ENCODE data around the gene HRH2.

Gene HRH2

DNA sequence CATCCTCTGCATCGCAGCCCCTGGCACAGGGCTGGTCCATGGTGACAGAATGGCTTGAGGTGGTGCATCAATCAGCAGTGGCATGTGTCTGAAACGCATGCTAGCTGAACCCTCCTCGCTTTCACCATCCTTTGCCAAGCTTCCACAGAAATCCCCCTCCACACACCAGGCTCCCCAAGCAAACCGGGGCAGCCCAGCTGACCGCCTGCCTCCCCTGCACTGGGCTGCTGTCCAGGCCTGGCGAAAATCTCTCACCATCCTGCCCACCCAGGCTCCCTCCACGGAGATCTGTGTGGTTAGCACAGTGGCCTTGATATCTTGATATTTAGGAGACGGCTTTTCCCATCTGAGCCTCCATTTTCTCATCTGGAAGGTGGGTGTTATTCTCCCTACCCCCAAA lies 905 bp upstream of the HRH2 start:
- Histone ChIP-seq H3K27ac (ENCODE audit: low read depth in 2 of 2, low read length in 2 of 2) (no peak overlapping the region), H3K27me3 (ENCODE audit: control insufficient read depth in 2 of 2, insufficient read depth in 2 of 2, low read length in 2 of 2) (peaks cover 13 to 14% of the 10 kb centered on the region in 2 donors), H3K4me3 (ENCODE audit: low read length in 2 of 2) (no peak overlapping the region), H3K9me3 (ENCODE audit: control insufficient read depth in 2 of 2, low read length in 2 of 2) (no peaks in the 10 kb centered on the region), H3K36me3 (ENCODE audit: control insufficient read depth in 2 of 2, insufficient read depth in 2 of 2, low read length in 2 of 2) (no peaks in the 10 kb centered on the region), H3K4me1 (ENCODE audit: control insufficient read depth in 2 of 2, insufficient read depth in 2 of 2, low read length in 2 of 2) (no peaks in the 10 kb centered on the region), H3K9ac (ENCODE audit: low read depth in 1 of 2, low read length in 2 of 2) (no peak overlapping the region)

DNA sequence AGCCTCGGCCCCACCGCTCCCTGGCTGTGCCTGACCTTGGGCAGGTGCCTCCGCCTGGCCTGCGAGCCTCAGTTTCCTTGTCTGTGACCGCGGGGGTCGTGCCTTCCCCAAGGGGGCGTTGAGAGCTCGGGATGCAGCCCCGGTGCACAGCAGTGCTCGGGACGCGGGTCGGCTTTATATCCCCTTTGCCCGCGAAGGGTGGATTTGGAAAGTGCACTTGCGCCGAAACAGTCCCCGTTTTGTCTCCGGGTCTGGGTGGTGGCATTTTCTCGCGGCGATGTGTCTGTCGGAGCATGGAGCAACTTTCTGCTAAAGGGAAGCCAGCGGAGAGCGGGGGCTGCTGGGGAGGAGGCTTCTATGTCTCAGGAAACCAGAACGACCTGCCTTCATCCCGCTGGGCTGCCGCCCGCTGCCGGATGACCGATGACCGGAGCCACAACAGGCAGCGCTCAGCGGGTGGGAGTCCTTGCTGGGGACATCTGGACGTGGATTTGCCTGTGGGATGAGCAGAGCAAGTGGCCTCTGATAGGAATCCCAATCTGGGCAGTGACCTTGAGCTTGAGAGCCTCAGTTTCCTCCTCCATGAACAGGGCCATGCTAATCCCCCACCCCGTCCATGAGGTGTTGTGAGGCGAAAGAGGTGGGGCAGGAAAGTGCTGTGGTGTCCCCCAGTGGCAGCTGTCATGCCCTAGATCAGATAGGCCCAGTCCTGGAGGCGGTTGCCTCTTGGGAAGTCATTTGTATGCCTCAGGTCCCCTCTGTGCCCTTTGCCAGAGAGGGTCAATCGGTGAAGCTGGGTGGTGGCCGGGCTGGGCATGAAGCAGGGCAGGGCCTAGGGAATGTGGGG lies 651 bp downstream of the HRH2 start:
- H3K27ac ChIP-seq (ENCODE audit: low read depth in 2 of 2, low read length in 2 of 2), result no peak overlapping the region
- H3K9me3 ChIP-seq (ENCODE audit: control insufficient read depth in 2 of 2, low read length in 2 of 2), result no peaks in the 10 kb centered on the region
- no peak overlapping the region for H3K9ac ChIP-seq (ENCODE audit: low read depth in 1 of 2, low read length in 2 of 2)
- H3K36me3 ChIP-seq (ENCODE audit: control insufficient read depth in 2 of 2, insufficient read depth in 2 of 2, low read length in 2 of 2), result no peaks in the 10 kb centered on the region
- peak overlapping the region; percentile 37 to 62 for H3K4me3 ChIP-seq (ENCODE audit: low read length in 2 of 2)
- peaks cover 13 to 14% of the 10 kb centered on the region in 2 donors for H3K27me3 ChIP-seq (ENCODE audit: control insufficient read depth in 2 of 2, insufficient read depth in 2 of 2, low read length in 2 of 2)
- H3K4me1 ChIP-seq (ENCODE audit: control insufficient read depth in 2 of 2, insufficient read depth in 2 of 2, low read length in 2 of 2), result no peaks in the 10 kb centered on the region

DNA sequence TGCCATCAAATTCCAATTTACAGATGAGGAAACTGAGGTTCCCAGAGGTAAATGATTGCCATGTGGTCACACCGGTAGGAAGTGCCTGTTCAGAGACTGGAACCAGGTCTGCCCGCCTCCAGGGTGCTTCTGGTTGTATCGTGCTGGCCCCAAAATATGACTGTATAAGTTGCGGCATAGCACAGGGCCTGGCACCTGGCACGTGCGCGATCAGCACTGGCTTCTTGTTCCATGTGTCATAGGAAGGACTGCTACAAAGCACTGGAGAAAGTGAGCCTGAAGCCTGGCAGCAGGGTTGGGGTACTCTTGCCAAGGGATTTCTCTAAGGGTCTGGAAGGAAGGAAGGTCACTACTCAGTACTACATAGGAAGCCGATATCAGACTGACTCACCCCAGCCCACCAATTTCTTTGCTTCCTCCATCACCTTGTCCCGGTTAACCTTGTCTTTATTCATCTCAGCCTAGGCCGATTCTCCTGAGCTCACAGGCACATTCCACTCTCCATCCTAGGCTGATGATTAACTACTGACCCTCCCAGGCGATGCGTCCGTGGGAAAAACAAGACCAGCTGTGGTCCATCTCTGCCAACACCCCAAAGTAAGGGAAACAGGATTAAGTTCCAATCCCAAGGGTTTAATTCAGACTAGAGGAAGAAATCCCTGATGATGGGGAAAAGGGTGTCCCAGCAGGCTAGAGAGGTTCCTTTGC lies 1.8 kb downstream of the HRH2 start:
- Histone ChIP-seq H3K27me3 (ENCODE audit: control insufficient read depth in 2 of 2, insufficient read depth in 2 of 2, low read length in 2 of 2) (peaks cover 13% of the 10 kb centered on the region in 2 donors), H3K4me1 (ENCODE audit: control insufficient read depth in 2 of 2, insufficient read depth in 2 of 2, low read length in 2 of 2) (no peaks in the 10 kb centered on the region), H3K4me3 (ENCODE audit: low read length in 2 of 2) (no peak overlapping the region), H3K9me3 (ENCODE audit: control insufficient read depth in 2 of 2, low read length in 2 of 2) (no peaks in the 10 kb centered on the region), H3K27ac (ENCODE audit: low read depth in 2 of 2, low read length in 2 of 2) (no peak overlapping the region), H3K9ac (ENCODE audit: low read depth in 1 of 2, low read length in 2 of 2) (no peak overlapping the region), H3K36me3 (ENCODE audit: control insufficient read depth in 2 of 2, insufficient read depth in 2 of 2, low read length in 2 of 2) (no peaks in the 10 kb centered on the region)

DNA sequence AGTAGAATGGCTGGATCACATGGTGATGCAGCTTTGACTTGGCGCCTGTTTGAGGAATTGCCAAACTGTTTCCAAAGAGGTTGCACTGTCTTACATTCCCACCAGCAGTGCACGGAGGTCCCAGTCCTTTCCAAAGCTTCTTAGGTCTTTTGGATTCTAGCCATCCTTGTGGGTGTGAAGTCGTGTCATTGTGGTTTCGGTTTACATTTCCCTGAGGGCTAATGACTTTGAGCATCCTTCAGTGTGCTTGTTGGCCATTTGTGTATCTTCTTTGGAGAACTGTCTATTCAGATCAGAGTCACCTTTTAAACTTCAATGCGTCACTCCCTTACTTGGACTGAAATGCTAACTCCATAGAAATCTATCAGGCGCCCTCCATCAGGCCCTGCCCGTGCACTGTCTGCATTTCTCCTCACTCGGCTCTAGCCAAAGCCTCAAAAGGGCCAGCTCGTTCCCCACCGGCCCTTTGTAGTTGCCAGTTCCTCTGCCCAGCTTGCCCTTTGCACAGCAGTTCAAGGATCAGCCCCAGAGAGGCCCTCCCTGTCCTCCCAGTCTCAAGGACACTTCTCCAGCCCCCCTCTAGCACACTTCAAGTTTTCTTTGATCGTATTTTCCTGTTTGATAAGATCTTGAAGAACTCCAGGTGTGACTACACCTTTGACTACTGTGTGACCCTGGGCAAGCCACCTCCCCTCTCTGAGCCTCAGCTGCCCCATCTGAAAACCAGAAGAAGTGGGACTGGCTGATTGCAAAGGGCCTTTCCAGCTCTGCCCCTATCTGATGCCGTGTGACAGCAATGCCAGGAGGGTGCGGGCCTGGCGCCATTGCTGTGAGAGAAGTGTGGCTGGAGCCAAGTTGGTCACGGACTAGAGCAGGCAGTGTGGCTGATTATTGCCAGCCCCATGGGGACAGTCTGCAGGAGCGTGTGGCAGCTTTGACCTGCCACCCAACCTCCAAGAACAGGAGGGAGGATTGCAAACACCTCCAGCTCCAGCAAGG lies 5.6 kb downstream of the HRH2 start:
- Histone ChIP-seq H3K9me3 (ENCODE audit: control insufficient read depth in 2 of 2, low read length in 2 of 2) (no peaks in the 10 kb centered on the region), H3K36me3 (ENCODE audit: control insufficient read depth in 2 of 2, insufficient read depth in 2 of 2, low read length in 2 of 2) (no peaks in the 10 kb centered on the region), H3K4me3 (ENCODE audit: low read length in 2 of 2) (no peak overlapping the region), H3K27ac (ENCODE audit: low read depth in 2 of 2, low read length in 2 of 2) (no peak overlapping the region), H3K9ac (ENCODE audit: low read depth in 1 of 2, low read length in 2 of 2) (no peak overlapping the region), H3K27me3 (ENCODE audit: control insufficient read depth in 2 of 2, insufficient read depth in 2 of 2, low read length in 2 of 2) (peaks cover 3 to 6% of the 10 kb centered on the region in 2 donors), H3K4me1 (ENCODE audit: control insufficient read depth in 2 of 2, insufficient read depth in 2 of 2, low read length in 2 of 2) (no peaks in the 10 kb centered on the region)

DNA sequence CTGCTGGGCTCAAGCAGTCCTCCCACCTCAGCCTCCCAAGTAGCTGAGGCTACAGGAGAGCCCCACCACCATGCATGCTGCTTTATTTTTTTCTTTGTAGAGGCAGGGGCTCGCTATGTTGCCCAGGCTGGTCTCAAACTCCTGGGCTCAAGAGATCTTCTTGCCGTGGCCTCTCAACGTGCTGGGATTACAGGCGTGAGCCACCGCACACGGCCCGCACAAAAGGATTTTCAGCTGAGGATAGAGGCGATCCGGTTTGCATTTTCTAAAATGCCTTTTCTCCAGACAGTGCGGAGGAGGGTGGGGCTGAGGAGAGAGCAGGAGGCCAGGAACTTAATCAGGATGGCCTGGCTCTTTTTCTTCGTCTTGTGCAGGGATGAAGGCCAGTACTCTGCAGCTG lies 6.9 kb downstream of the HRH2 start:
- Histone ChIP-seq H3K9ac (ENCODE audit: low read depth in 1 of 2, low read length in 2 of 2) (no peak overlapping the region), H3K36me3 (ENCODE audit: control insufficient read depth in 2 of 2, insufficient read depth in 2 of 2, low read length in 2 of 2) (no peaks in the 10 kb centered on the region), H3K9me3 (ENCODE audit: control insufficient read depth in 2 of 2, low read length in 2 of 2) (no peaks in the 10 kb centered on the region), H3K27me3 (ENCODE audit: control insufficient read depth in 2 of 2, insufficient read depth in 2 of 2, low read length in 2 of 2) (no peaks in the 10 kb centered on the region), H3K27ac (ENCODE audit: low read depth in 2 of 2, low read length in 2 of 2) (no peak overlapping the region), H3K4me1 (ENCODE audit: control insufficient read depth in 2 of 2, insufficient read depth in 2 of 2, low read length in 2 of 2) (no peaks in the 10 kb centered on the region), H3K4me3 (ENCODE audit: low read length in 2 of 2) (no peak overlapping the region)

DNA sequence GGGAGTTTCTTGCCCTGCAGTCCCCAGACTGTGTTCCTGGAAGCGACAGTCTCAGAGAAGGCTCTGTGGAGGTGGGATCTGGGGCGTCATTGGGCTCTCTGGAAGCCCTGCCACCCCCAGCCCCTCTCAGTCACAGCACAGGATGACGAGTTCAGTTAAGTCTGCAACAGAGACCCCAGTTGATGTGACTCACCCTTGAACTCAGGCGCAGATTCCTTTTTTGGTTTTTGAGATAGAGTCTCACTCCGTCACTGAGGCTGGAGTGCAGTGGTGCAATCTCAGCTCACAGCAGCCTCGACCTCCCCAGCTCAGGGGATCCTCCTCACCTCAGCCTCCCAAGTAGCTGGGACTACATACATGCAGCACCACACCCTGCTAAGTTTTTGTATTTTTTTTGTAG lies 8.3 kb downstream of the HRH2 start:
- H3K36me3 ChIP-seq (ENCODE audit: control insufficient read depth in 2 of 2, insufficient read depth in 2 of 2, low read length in 2 of 2), result no peaks in the 10 kb centered on the region
- no peak overlapping the region for H3K27ac ChIP-seq (ENCODE audit: low read depth in 2 of 2, low read length in 2 of 2)
- H3K9me3 ChIP-seq (ENCODE audit: control insufficient read depth in 2 of 2, low read length in 2 of 2), result no peaks in the 10 kb centered on the region
- no peaks in the 10 kb centered on the region for H3K4me1 ChIP-seq (ENCODE audit: control insufficient read depth in 2 of 2, insufficient read depth in 2 of 2, low read length in 2 of 2)
- no peak overlapping the region for H3K9ac ChIP-seq (ENCODE audit: low read depth in 1 of 2, low read length in 2 of 2)
- H3K27me3 ChIP-seq (ENCODE audit: control insufficient read depth in 2 of 2, insufficient read depth in 2 of 2, low read length in 2 of 2), result no peaks in the 10 kb centered on the region
- H3K4me3 ChIP-seq (ENCODE audit: low read length in 2 of 2), result no peak overlapping the region

DNA sequence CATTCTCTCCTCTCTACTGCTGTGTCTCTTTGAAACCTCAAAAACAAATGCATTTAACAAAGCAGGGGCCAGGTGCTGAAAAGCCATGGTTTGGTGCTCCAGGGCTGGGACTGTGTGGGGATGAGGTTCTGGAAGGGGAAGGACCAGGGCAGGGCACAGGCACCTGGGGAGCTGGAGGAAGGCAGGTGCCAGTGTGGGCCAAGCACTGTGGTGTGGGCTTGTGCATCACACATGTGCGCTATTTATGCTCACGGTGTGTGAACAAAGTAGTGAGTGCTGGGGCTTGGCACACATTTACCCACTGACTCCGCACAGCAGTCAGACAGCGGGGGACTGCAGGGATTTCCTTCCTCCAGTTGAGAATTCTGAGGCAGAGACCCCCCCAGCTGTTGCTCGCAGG lies 10.1 kb downstream of the HRH2 start:
- Histone ChIP-seq H3K4me3 (ENCODE audit: low read length in 2 of 2) (no peak overlapping the region), H3K36me3 (ENCODE audit: control insufficient read depth in 2 of 2, insufficient read depth in 2 of 2, low read length in 2 of 2) (no peaks in the 10 kb centered on the region), H3K27me3 (ENCODE audit: control insufficient read depth in 2 of 2, insufficient read depth in 2 of 2, low read length in 2 of 2) (no peaks in the 10 kb centered on the region), H3K4me1 (ENCODE audit: control insufficient read depth in 2 of 2, insufficient read depth in 2 of 2, low read length in 2 of 2) (no peaks in the 10 kb centered on the region), H3K9ac (ENCODE audit: low read depth in 1 of 2, low read length in 2 of 2) (no peak overlapping the region), H3K9me3 (ENCODE audit: control insufficient read depth in 2 of 2, low read length in 2 of 2) (no peaks in the 10 kb centered on the region), H3K27ac (ENCODE audit: low read depth in 2 of 2, low read length in 2 of 2) (no peak overlapping the region)

DNA sequence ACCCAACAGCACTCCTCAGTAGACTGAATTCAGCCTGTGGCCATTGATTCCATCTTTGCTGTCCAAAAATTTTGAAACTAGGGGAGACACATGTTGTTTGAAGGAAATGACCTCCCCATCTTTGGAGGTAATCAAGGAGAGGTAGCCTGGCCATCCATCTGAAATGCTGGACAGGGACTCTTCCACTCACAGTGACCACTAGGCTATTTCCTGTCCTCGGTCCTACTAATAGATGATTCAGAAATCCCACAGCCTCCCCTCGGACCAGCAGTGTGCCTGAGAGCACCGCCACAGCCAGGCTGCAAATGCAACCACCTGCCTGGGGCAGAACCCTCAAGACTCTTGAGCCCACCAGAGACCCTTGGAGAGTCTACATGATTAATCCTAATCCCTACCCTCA lies 12.5 kb downstream of the HRH2 start:
- H3K9ac ChIP-seq (ENCODE audit: low read depth in 1 of 2, low read length in 2 of 2), result no peak overlapping the region
- H3K4me3 ChIP-seq (ENCODE audit: low read length in 2 of 2), result no peak overlapping the region
- no peaks in the 10 kb centered on the region for H3K4me1 ChIP-seq (ENCODE audit: control insufficient read depth in 2 of 2, insufficient read depth in 2 of 2, low read length in 2 of 2)
- no peaks in the 10 kb centered on the region for H3K9me3 ChIP-seq (ENCODE audit: control insufficient read depth in 2 of 2, low read length in 2 of 2)
- no peak overlapping the region for H3K27ac ChIP-seq (ENCODE audit: low read depth in 2 of 2, low read length in 2 of 2)
- H3K36me3 ChIP-seq (ENCODE audit: control insufficient read depth in 2 of 2, insufficient read depth in 2 of 2, low read length in 2 of 2), result no peaks in the 10 kb centered on the region
- no peaks in the 10 kb centered on the region for H3K27me3 ChIP-seq (ENCODE audit: control insufficient read depth in 2 of 2, insufficient read depth in 2 of 2, low read length in 2 of 2)

DNA sequence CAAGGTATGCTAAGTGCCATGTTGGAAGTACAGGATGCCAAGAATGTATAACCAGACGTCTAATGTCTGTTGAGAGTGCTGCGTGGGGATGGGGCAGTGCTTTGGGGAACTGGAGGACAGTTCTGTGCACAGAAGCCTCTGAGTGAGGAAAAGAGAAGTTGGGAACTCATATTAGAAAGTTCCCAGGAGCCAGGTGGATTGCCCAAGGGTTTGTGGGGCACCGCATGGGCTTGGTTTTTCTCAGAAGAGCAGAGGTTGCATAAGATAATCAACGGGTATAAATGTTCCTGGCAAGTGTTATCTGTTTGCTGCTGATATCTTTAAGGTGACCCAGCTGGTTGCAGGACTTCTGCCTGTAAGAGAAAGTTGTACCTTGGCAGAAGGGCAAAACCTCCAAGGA lies 13.1 kb downstream of the HRH2 start:
- H3K9me3 ChIP-seq (ENCODE audit: control insufficient read depth in 2 of 2, low read length in 2 of 2), result no peaks in the 10 kb centered on the region
- H3K4me3 ChIP-seq (ENCODE audit: low read length in 2 of 2), result no peak overlapping the region
- no peaks in the 10 kb centered on the region for H3K4me1 ChIP-seq (ENCODE audit: control insufficient read depth in 2 of 2, insufficient read depth in 2 of 2, low read length in 2 of 2)
- no peak overlapping the region for H3K27ac ChIP-seq (ENCODE audit: low read depth in 2 of 2, low read length in 2 of 2)
- no peaks in the 10 kb centered on the region for H3K27me3 ChIP-seq (ENCODE audit: control insufficient read depth in 2 of 2, insufficient read depth in 2 of 2, low read length in 2 of 2)
- H3K36me3 ChIP-seq (ENCODE audit: control insufficient read depth in 2 of 2, insufficient read depth in 2 of 2, low read length in 2 of 2), result no peaks in the 10 kb centered on the region
- H3K9ac ChIP-seq (ENCODE audit: low read depth in 1 of 2, low read length in 2 of 2), result no peak overlapping the region

All from mucosa of rectum (tissue), 2 donors.